GM18519 (cell line): ENCODE data around the gene POU4F1.
"Not testable (repeated sequence)": the region's sequence is repeated elsewhere in the genome, so short reads cannot be mapped to it uniquely, and the experiment has no call there.

ENCODE experiments used
- ATAC-seq: cut with Tn5 transposase; IDR thresholded peaks from one replicate; pipeline ENCODE4 v1.9.1; 2021; ENCODE audit warnings: mild to moderate bottlenecking, moderate library complexity; ENCODE audit not compliant: unreplicated experiment, low FRiP score

POU4F1 gene

DNA sequence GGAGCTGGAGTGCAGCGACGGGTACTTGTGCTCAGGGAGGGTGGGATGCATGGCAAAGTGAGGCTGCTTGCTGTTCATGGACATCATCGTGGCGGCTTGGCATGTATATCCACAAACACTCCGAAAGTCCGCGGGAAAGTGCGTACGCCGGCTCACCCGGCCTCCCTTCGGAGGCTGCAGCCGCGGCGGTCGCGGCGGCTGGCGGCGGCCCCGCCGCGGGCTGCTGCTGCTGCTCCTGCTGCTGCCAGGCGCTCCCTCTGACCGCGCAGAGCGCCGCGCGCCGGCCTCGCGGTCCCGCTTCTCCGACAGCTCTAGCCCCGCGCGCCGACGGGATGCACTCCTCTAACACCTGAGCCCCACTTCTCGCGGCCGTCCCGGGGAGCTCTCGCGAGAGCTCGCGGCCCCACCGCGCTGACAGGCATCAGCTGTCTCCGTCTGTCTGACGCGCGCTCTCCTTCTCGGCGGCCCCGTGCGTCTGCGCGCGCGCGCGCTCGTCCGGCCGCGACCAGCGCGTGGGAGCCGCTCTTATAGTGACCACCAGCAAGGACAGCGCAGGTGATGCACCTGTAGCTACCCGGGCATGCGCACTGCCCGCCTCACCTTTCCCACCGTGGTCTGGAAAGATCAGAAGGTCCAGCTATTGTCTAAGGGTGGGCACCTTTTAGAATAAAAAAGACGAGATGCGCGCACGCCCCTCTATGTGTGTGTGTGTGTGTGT lies at the start of gene POU4F1:
TSS of gene POU4F1 (minus strand) at position 313 of the 718 bp plus-strand sequence. CDS start at position 87, 226 bp downstream.
- ATAC-seq: peak; percentile 84

DNA sequence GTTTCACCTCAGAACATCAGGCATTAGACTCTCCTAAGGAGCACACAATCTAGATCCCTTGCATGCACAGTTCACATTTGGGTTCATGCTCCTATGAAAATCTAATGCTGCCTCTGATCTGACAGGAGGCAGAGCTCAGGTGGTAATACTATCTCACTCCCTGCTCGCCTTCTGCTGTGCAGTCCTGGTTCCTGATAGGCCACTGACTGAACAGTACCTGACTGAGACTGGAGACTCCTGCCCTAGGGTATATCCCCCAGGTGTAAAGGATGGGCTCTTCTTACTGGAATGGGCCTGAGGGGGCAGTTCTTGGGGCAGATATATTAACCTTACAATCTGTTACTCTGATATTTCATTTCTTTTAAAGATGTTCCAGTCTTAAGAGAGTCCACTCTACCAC lies 49.3 kb upstream of the POU4F1 start:
- ATAC-seq: no peak

DNA sequence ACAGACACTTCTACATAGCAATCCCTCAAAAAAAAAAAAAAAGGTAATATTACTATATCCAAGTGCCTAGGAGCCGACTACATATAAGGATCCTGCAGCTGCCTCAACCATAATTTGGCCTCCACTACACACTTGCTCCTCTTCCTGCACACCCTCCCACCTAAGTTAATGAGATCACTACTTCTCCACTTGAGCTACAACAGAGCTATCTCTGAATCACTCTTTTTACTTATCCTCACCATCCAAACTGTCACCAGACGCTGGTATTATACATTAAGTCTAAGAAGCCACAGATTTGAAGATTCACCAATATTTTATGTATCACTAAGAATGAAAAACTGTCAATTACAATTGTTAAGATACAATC lies 47.3 kb upstream of the POU4F1 start:
- no peak for ATAC-seq

- no peak for ATAC-seq
These were observed 46.8 kb upstream of the POU4F1 start for GRCh38 chr13:78649997-78650716.

GRCh38 chr13:78647109-78647678 lies 43.8 kb upstream of the POU4F1 start:
- not testable (repeated sequence) for ATAC-seq

DNA sequence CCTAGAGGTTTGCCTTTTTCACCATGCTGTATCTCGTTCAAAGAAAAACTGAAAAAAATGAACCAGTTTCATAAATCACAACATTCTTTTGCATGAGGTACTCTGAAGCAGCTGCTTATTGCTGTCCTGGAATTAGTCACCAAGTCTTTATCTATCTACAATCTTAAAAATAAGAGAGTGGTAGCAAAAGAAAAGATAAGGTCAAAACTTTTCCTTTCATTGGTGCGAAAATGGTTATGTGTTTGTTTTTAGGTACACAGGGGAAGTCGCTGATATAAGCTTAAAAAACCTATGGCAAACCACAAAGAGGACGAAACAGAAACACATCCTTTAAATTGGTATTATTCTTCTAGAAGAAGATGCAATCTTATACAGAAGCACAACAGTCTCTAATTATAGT lies 34.9 kb upstream of the POU4F1 start:
- ATAC-seq: peak; percentile 71

GRCh38 chr13:78636495-78636894 lies 33.1 kb upstream of the POU4F1 start:
- ATAC-seq: no peak

GRCh38 chr13:78632996-78633395 lies 29.6 kb upstream of the POU4F1 start:
- no peak for ATAC-seq

- no peak for ATAC-seq
These were observed 27.7 kb upstream of the POU4F1 start for GRCh38 chr13:78631077-78631476.

DNA sequence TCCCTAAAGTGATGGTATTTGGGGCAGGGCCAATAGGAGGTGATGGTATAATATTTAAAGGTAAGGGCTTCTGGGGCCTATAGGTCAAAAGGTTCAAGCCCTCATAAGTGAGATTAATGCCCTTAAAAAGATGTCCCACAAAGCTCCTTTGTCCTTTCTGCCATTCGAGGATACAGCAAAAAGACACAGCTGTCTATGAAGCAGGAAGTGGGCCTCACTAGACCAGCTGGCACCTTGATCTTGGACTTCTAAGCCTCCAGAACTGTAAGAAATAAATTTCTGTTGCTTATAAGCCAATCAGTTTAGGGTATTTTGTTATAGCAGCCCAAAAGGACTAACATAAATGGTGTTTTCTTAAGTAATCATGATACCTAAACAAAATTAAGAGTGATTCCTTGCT lies 27.2 kb upstream of the POU4F1 start:
- ATAC-seq: no peak

DNA sequence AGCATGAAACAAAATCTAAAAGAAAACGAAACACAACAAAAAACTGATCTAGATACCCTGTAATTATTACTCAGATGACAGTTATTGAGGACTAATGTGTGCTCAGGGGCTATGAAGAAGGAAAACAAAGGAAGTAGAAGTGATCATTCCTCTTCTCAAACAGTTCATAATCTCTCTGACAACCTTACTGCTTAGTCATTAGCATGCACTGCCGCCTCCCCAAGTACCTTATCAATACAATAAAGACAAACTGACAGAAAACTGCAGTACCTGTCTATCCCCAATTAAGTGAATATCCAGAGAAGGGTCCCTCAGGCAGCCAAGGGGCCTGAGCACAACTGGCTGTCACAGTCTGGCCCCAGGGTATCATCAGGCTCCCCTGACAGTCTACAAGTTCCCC lies 22.0 kb upstream of the POU4F1 start:
- no peak for ATAC-seq

GRCh38 chr13:78623132-78623531 lies 19.8 kb upstream of the POU4F1 start:
- ATAC-seq: no peak

DNA sequence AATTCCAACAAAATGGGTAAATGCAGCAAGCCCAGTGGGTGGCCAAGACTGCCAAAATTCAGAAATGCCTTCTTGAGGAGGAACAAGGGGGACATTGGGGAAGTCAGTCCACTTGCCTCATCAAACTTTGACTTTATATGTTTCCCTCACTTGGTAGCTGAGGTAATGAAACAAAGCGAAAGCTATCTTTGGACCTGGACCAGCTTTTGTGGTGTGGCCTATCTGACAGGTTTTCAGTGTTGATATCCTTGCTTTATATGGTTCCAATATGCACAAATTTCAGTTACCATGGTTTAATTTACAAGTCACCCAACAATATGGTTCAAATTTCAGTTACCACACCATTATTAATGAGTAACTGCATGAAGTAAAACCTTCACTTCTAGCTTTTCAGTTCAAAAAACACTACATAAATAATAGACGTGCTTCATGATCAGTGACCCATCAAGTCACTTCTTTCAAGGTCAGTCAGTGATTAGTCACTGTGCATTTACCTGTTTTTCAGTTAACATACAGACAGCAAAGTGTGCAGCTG lies 17.7 kb upstream of the POU4F1 start:
- ATAC-seq: no peak

GRCh38 chr13:78618411-78618810 lies 15.1 kb upstream of the POU4F1 start:
- ATAC-seq: no peak

DNA sequence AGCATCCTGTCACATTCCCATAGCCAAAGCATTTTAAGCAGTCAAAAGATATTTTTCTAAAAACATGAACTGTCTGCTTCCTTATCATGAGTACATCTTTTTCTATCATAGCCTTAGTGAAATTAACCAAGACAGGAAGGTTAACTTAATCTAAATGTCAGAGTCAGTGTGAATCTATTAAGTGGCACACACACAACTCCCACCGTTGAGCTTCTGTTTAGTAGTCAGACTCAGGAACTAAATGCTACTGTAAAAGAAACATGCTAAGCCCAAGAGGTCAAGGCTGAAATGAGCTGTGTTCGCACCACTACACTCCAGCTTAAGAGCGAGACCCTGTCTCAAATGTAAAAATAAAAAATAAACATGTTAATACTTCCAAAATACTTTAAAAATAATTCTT lies 7.7 kb upstream of the POU4F1 start:
- no peak for ATAC-seq

- peak; percentile 39 for ATAC-seq
These were observed 7.1 kb upstream of the POU4F1 start for GRCh38 chr13:78610381-78610883.

DNA sequence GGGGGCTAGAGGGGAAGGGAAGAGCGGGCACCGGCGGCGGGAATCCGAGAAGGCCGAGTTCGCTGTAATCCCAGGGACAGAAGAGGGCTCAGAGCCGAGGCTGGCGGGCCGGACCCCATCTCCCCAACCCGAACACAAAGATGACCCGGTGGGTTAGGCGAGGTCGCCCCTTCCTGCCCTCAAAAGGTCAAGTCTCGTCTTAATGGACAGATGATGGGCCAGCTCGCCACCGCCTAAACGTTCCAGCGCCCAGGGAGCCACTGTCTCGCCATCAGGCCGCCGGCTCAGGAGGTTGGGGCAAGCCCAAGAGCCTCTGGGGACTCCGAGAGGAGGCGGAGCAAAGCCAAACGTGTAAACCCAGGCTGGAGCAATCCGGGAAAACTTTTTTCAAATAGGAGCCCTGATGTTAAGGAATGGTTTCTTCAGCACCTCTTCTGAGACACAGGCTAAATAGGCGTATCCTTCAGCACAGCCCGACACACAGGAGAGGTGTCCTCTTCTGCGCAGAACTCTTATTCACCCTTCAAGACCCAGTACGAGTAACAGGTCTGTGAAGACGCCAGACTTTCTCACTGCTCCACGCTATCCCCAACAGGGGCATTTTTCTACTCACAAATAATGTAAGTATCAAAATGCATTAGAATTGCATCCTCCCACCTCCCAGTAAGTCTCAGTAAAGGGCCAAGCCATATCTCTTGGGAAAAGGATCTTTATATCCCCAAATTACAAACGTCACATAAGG lies 6.3 kb upstream of the POU4F1 start:
- no peak for ATAC-seq

DNA sequence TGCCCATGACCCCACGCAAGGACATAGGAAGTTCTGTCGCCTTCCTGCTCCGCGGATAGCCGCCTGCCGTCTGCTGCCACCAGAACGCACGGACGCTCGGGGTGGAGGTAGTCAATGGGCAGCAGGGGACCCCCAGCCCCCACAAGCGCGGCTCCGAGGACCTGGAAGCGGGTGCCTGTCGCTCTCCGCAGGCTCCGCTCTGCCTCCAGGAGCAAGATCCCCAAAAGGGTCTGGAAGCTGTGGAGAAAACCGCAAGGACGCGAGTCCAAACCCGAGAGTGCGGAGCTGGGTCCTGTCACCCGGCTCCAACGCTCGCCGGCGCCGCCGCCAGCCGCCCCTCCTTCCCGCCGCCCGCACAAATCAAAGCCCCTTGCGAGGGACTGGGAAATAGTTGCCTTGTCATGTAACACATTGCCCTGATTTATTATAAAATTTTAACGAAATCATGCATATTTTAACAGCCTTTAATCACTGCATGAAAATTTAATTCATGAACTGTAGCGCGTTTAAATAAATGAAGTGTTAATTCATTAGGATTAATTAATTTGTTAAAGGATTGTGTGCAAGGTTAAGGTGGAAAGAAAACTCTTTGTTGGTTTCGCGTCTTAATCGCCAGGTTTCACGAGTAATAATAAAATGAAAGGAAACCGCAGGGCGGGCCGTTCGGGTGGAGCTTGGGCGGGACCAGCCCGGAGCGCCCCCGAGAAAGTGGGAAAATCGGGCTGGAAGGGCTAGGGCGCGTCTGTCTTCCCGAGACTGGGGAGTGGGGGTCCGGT lies 5.5 kb upstream of the POU4F1 start:
- ATAC-seq: no peak

GRCh38 chr13:78608252-78608687 lies 4.9 kb upstream of the POU4F1 start:
- ATAC-seq: no peak
